HG02588 (cell line): ENCODE data around the gene C9orf43.
"Not testable (repeated sequence)": the region's sequence is repeated elsewhere in the genome, so short reads cannot be mapped to it uniquely, and the experiment has no call there.

ENCODE experiments used
- ATAC-seq: cut with Tn5 transposase; IDR thresholded peaks from one replicate; pipeline ENCODE4 v1.9.1; 2021; ENCODE audit warnings: mild to moderate bottlenecking, moderate library complexity; ENCODE audit not compliant: unreplicated experiment

The C9orf43 gene, protein sequence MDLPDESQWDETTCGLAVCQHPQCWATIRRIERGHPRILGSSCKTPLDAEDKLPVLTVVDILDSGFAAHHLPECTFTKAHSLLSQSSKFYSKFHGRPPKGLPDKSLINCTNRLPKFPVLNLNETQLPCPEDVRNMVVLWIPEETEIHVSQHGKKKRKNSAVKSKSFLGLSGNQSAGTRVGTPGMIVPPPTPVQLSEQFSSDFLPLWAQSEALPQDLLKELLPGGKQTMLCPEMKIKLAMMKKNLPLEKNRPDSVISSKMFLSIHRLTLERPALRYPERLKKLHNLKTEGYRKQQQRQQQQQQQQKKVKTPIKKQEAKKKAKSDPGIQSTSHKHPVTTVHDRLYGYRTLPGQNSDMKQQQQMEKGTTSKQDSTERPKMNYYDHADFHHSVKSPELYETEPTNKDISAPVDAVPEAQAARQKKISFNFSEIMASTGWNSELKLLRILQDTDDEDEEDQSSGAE

DNA sequence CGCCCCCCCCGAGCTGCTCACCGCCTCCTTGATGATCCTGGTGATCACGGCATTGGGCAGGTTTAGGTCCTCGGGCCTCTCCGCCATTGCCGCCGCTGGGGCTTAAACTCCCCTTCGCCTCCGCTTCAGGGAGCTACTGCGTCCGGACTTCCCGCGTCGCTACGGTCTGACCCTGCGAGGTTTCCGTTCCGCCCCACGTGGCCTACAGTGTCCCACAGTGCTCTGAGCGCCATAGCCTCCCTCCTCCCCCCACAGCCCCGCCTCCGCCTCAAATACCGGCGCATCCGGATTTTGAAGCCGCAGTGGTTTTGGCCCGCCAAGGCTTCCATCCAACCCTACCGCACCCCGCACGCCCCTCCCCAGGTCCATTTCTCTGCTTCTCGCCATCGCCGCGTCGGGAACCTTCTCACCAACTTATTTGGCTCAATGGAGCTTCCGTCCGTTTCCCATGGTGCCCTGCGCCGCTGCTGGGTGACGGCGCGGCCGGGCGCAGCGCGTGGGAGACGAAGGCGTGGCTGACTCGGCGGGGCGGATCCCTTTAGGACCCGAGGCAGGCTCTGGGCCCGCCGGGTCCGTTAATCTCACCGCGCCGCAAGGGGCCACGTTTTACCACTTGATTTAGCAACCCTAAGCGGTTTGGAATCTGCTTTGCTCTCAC lies at the start of gene C9orf43, which contains the start of gene POLE3:
TSS of gene C9orf43 (plus strand) at position 541 of the 658 bp plus-strand sequence. CDS start 2,747 bp downstream, outside the sequence.
TSS of gene POLE3 (minus strand) at position 469 of the 658 bp plus-strand sequence. CDS start at position 87, 382 bp downstream.
- ATAC-seq: peak; percentile 92

DNA sequence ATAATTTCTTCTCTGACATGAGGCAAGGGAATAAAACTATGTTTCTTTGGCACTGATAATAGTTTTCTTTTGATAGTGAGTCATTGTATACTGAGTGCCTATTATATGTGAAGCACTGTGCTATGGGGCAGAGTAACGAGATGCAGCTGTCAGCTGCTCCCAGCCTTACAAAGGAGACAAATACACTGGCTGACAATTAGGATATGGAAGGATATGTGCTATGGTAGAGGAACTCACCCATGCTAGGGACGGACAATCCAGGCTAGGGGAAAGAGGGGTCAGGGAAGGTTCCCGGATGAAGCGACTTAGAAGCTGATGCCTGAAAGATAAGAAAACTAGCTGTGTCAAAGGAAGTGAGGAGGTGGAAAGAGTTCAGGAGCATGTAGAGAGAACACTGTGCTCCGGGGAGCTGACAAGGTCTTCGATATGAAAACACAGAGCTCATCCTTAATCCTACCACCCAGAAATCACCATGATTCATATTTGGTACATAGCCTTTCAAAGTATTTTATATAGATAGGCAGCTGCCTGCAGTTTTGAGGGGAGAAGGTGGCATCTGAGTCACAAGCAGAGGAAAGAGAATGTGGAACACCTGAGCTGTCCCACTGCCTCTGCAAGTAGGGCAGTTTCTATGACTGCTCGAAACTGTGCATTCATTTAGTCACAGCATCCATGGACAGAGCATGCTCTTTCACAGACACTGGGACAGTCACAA lies 49.1 kb upstream of the C9orf43 start:
- no peak for ATAC-seq

DNA sequence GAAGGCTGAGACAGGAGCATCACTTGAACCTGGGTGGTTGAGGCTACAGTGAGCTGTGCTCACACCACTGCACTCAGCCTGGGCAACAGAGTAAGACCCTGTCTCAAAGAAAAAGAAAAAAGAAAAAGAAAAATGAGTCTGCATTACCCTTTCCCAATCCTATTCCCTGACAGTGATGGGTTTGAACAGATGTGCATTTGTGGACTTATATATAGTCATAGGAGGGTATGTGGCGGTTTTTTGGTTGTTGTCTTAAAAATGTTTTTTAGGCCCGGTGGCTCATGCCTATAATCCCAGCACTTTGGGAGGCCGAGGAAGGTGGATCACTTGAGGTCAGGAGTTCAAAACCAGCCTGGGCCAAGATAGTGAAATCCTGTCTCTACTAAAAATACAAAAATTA lies 47.2 kb upstream of the C9orf43 start:
- no peak for ATAC-seq

DNA sequence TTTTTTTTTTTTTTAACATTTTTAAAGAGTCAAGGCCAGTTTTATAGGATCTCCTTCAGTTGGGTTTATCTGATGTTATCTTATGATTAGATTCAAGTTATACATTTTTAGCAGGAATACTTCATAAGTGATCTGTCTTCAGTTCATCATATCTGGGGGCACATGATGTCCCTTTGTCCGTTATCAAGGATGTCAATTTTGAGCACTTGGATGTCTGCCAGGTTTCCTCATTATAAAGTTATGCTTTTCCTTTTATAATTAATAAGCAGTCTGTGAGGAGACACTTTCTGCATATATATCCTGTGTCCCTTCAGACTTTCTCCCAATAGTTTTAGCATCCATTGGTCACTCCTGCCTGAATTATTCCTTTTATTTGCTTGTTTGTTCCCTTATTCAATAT lies 45.6 kb upstream of the C9orf43 start:
- ATAC-seq: no peak

DNA sequence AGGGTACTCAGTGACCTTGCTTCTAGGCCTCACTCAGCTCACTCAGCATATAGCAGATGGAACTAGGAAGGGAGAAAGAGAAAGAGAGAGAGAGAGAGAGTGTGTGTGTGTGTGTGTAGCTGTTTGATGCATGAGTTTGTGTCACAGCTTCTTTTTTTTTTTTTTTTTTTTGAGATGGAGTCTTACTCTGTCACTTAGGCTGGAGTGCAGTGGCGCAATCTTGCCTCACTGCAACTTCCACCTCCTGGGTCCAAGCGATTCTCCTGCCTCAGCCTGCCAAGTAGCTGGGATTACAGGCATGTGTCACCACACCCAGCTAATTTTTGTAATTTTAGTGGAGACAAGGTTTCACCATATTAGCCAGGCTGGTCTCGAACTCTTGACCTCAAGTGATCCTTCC lies 44.9 kb upstream of the C9orf43 start:
- not testable (repeated sequence) for ATAC-seq

DNA sequence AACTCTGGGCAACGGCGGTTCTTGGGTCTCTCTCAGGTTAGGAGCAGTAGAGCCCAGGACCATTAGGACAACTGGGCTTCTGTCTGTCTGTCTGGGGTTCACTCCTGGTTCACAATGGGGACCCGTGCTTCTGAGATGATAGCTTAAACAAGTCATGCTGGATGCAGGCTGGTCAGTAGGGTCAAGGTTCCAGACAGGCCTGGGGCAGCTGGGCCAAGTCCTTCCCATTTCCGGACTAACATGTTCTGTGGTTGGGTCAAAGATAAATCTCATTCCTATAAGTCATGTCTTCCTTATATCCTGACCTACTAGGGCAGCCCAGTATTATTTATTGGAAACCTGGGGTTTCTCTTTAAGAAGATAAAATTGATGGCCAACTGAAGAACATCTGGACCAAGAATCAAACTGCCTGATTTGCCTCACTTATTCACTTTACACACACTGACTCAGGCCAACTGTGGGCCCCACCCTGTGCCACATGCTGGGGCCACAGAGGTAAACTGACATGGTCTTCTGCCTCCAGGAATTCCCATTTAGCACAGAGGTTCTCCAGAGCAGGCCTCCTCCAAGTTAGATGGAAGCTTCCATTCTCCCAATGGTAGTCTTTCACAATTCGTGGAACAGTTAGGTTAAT lies 42.1 kb upstream of the C9orf43 start:
- no peak for ATAC-seq

DNA sequence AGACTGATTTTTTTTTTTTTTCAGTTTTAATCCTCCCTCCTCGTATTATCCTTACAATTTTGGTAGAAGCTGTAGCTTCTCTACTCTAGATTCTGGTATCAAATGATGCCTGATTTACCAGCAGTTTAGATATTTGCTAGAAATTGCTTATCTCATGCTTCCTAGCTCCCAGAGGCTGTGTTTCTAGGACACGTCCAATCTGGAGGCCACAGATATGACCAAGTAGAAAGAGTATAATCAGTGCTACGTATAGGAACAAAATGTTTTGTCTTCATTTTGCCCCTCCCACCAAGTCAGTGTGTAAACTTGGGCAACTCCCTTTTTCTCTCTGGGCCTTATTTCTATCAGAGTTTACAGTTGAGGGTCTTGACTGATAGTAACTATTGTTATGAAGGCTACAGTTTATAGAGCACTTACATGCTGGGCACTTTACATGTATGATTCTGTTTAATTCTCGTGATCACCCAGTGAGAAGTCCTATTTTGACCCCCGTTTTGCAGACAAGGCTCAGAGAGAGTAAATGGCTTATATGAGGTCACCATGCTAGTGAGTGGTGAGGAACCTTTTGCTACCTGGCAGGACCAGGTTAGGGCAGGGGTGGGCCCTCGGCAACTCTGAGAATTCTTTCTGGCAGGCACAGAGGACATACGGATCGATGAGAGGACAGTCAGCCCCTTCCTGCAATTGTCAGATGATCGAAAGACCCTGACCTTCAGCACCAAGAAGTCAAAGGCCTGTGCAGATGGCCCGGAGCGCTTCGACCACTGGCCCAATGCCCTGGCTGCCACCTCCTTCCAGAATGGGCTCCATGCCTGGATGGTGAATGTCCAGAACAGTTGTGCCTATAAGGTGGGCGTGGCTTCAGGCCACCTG lies 41.3 kb upstream of the C9orf43 start:
- ATAC-seq: no peak

DNA sequence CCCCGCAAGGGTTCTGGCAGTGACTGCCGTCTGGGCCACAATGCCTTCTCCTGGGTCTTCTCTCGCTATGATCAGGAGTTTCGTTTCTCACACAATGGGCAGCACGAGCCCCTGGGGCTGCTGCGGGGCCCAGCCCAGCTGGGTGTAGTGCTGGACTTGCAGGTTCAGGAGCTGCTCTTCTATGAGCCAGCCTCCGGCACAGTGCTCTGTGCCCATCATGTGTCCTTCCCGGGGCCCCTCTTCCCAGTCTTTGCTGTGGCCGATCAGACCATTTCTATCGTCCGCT lies 40.7 kb upstream of the C9orf43 start:
- no peak for ATAC-seq

DNA sequence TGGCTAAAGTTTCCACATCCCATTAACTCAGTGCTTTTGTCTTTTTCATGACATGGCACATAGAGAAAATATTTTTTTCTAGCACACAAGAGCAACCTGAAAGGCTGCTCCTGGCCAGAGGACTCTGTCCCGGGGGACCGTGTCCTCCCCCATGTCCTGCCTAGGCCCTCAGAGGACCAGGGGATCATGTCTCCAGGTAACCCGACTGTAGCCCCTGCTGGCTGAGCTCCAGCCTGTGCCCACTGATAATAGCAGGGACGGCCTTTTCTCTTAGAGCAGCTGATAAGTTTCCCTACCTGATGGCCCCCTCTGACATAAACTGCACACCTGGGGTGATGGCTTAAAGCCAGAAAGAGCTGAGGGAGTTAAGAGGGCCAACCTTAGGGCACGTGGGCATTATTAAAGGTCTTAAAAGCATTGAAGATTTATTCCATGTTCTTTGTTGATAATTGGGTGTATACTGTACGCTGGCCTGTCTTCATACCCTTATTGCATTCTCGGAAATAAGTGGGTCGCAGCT lies 39.7 kb upstream of the C9orf43 start:
- no peak for ATAC-seq

DNA sequence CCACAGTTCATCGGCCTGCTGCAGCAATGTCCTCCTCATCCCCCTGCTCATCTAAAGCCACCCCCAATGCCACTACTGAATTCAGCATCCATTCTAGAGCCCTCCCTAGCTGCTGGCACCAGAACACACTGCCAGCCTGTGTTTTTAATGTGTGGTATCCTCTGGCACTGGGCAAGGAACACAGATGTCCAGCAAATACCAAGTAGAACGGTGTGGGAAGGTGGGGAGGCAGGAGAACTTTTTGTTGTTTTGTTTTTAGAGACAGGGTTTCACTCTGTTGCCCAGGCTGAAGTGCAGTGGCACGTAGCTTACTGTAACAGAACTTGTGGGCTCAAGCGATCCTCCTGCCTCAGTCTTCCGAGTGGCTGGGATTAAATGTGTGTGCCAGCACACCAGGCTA lies 38.5 kb upstream of the C9orf43 start:
- no peak for ATAC-seq

DNA sequence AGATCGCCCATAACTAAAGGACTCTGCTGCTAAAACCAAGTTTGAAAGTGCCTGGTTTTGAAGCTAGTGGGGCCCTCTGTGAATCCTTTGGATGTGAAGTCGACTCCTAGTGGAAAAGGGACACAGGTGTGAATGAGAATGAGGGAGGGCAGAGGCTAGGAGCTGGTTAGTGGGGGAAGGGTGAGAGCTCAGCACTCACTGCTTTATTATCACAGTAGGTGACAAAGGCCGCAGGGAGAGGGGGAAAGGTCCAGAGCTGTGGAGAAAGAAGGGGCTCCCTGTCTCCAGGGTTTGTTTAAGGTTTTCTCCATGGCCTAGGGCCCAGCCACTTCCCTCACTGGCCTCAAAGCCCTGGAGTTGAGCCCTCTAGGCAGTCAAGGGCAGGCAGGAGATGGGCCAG lies 37.3 kb upstream of the C9orf43 start:
- no peak for ATAC-seq

DNA sequence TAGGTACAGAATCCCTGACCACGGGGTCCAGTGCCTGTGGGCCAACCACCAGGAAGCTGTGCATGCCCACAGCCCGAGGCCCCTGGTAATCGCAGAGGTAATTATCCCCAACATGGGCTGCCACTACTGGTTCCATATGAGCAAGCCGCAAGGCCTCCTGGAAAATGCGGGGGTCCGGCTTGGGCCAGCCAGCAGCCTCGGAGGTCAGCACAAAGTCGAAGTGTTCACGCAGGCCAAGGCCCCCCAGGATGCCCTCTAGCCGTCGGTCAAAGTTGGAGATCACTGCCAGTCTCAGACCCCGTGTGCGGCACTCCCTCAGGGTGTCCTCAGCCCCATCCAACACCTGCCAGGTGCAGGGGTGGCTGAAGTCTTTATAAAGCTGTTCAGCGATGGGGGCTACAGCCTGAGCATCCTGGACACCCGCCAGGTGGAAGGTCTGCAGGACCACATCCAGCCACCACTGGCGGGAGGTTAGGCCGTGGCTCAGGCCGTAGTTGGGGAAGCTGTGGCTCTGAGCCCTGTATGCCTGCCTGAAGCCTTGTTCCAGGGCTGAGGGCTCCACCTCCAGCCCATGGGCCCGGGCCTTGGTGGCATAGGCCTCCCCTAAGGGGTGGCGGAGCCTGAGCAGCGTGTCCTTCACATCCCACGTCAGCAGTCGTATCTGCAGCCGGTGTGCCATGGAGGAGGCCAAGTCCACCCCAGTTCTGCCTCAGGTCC lies 36.7 kb upstream of the C9orf43 start:
- ATAC-seq: no peak

DNA sequence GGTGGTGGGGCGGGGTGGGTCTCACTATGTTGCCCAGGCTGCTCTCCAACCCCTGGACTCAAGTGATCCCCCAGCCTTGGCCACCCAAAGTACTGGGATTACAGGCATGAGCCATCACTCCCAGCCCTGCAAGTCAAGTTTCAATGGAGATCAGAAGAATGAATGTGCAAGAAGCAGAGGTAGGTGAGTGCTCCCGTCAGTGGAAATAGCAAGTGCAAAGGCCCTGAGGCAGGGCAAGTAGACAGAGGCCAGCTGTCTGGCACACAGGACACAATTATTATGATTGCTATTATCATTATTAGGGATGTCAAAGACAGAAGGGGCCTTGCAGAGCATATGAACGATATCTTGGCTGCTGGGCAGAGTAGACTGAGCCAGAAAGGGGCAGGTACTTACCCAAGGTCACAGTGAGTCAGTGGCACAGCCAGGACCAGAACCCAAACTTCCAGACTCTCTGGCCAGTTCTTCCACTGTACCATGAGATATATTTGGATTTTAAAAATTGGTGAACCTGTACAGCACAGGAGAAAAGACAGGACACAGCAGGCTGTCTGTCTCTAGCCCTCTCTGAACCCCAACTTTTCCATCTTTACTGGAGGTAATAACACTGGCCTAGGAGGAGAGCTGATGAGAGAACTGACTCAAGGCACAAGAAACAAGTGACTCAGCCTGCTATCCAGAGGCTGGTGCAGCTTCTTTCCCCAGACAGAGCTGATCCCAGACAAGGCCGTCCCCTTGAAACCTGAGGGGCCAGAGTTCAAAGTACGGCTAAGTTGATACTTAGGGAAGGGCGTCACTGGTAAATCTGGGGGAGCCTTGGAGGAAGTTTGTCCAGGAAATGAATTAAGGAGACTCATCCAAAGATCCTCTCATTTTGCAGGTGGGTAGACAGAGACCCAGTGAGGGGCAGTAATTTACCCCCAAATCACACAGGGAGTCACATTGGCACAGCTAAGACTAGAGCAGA lies 35.2 kb upstream of the C9orf43 start:
- ATAC-seq: no peak

DNA sequence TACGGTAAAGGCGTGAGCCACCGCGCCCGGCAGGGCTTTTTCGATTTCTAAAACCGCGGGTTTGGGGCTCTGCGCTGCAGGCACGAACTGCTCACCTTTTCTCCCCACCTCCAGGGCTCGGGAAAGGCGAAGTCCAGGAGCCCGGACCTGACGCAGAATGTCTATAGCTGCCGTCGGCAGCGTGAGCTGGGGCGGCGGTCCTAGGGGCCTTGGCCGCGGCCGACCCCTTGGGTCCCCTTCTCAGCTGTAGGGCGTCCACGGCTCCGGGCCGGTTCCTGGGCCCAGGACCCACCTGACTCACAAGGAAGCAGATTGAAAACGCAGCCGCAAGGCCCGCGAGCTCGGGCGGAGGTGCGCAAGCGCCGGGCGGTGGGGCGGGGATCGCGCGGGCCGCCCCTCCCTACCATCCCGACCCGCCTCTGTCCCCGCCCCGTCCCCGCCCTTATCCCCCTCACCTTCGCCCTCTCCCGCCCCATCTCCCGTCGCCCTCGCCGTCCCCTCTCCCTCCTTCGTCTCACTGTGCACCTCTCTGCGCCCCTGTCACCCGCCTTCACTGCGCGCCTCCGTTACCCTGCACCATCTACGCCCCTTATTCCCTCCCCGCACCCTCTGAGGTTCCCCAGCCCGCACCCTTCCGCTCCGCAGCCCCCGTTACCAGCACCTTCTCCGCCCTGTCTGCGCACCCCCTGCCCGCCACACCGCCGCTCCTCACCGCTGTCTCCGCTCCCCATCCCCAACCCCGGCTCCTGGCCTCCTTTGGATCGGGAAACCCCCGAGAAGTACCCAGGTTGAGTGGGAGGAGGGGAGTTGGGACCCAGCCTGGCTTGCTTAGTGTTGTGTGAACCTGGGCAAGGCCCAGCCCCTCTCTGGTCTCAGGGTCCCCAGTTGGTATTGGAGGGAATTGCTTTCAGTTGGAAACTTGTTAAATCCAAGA lies 33.6 kb upstream of the C9orf43 start, which contains the start of gene HDHD3:
TSS of gene HDHD3 (minus strand) at position 353 of the 934 bp plus-strand sequence. CDS start 2,632 bp downstream, outside the sequence.
- ATAC-seq: peak; percentile 79

DNA sequence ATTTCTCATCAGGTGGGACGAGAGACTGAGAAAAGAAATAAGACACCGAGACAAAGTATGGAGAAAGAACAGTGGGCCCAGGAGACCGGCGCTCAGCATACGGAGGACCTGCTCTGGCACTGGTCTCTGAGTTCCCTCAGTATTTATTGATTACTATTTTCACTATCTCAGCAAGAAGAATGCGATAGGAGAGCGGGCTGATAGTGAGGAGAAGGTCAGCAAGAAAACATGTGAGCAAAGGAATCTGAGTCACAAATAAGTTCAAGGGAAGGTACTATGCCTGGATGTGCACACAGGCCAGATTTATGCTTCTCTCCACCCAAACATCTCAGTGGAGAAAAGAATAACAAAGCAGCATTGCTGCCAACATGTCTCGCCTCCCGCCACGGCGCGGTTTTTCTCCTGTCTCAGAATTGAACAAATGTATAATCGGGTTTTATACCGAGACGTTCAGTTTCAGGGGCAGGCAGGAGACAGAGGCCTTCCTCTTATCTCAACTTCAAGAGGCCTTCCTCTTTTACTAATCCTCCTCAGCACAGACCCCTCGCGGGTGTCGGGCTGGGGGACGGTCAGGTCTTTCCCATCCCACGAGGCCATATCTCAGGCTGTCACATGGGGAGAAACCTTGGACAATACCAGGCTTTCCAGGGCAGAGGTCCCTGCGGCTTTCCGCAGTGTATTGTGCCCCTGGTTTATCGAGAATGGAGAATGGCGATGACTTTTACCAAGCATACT lies 31.3 kb upstream of the C9orf43 start:
- ATAC-seq: not testable (repeated sequence)

DNA sequence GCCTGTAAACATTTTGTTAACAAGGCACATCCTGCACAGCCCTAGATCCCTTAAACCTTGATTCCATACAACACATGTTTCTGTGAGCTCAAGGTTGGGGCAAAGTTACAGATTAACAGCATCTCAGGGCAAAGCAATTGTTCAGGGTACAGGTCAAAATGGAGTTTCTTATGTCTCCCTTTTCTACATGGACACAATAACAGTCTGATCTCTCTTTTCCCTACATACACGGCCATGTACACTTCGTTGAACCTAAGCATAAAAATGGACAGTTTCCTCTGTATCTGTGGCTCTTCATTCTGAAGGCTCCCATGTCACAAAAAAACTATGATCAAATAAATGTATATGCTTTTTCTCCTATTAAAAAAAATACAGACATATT lies 30.7 kb upstream of the C9orf43 start:
- not testable (repeated sequence) for ATAC-seq
